Transverse colon (tissue), 4 donors: Measurements from ENCODE around the gene HOXA10. TPM values are rescaled to one million over a fixed set of nuclear protein-coding genes. Genes with fewer than 3 reads are reported as not detected.

ENCODE experiments used
- DNase-seq: peaks from one replicate; pipeline ENCODE4 v3.0.0-alpha.2; 2019
- H3K27ac ChIP-seq, 4 donors: fragments of 200-600 bp; sonication (generic); 2 replicates each; pipeline ENCODE4 v1.5.1; 2016 to 2018; ENCODE audit warnings: inconsistent platforms in 4 of 4
- H3K27me3 ChIP-seq: fragments of 200-600 bp; sonication (generic); 2 replicates; pipeline ENCODE4 v1.5.1; 2017; ENCODE audit warnings: inconsistent platforms
- H3K36me3 ChIP-seq, 4 donors: fragments of 200-600 bp; sonication (generic); 2 replicates each; pipeline ENCODE4 v1.5.1; 2017 to 2019; ENCODE audit warnings: inconsistent platforms in 4 of 4
- H3K4me1 ChIP-seq, 4 donors: fragments of 200-600 bp; sonication (generic); 2 replicates each; pipeline ENCODE4 v1.5.1; 2017 to 2020; ENCODE audit warnings: inconsistent platforms in 4 of 4
- H3K4me3 ChIP-seq, 4 donors: fragments of 200-600 bp; sonication (generic); 1 replicate in 1 of 4; 2 replicates in 3 of 4; pipeline versions ENCODE4 v1.5.1 to v1.6.1; 2017 to 2019; ENCODE audit warnings: inconsistent platforms in 4 of 4
- H3K9me3 ChIP-seq, 2 donors: fragments of 200-600 bp; sonication (generic); 2 replicates each; pipeline ENCODE4 v1.5.1; 2017 to 2019; ENCODE audit warnings: inconsistent platforms in 2 of 2
- EP300 ChIP-seq: sonication (generic); formaldehyde crosslinking; IDR thresholded peaks from one replicate; pipeline ENCODE4 v1.6.1; 2017; ENCODE audit warnings: antibody characterized with exemption, low read depth
- POLR2A ChIP-seq: fragments of 450-650 bp; IDR thresholded peaks from one replicate; pipeline ENCODE4 v1.6.1; 2016; ENCODE audit warnings: antibody characterized with exemption, mild to moderate bottlenecking, moderate library complexity
- POLR2AphosphoS5 ChIP-seq, 3 donors: sonication (generic); formaldehyde crosslinking; IDR thresholded peaks; one replicate each; pipeline ENCODE4 v1.6.1; 2016; ENCODE audit warnings: antibody characterized with exemption in 3 of 3
- WGBS, 2 donors: methylation state at CpG; one replicate each; pipeline ENCODE4 v1.1.5; 2018; ENCODE audit warnings: low coverage in 1 of 2; 5-methylcytosine and 5-hydroxymethylcytosine counted together
- in situ Hi-C, 4 donors: fragments of 200-750 bp; cut with MboI; loops; one replicate each; pipeline versions ENCODE4 v1.15.0 to v1.15.1; 2017; ENCODE audit warnings: low sequenced_read_pairs in 3 of 4, low pct_ligation_motif_present in 1 of 4, low pct_unique_long_range_greater_than_20kb in 1 of 4
- intact Hi-C: fragments of 100-400 bp; cut with DNase I; formaldehyde crosslinking; loops from one replicate; pipeline ENCODE4 v1.15.1; 2023; ENCODE audit warnings: low total_unique reads
- total RNA-seq, 4 donors: library from RNA; depleted of rRNA; stranded (reverse); fragments of >200 nt; gene quantifications; one replicate each; pipeline ENCODE4 v1.1.0, GENCODE V29; 2016
- TF ChIP-seq, protein P1 (sequence below), 5 experiments: fragments of 200-600 bp in 3 of 5; fragments of 450-650 bp in 2 of 5; sonication (generic) in 3 of 5; IDR thresholded peaks; 1 replicate in 2 of 5; 2 replicates in 3 of 5; pipeline ENCODE4 v1.5.1; 2016 to 2017; ENCODE audit warnings: antibody characterized with exemption in 5 of 5, inconsistent platforms in 3 of 5, mild to moderate bottlenecking in 2 of 5, moderate library complexity in 1 of 5

HOXA10 gene
- total RNA-seq, 4 donors from 2014 or later = 19.8 to 68.9 (median 36.4) TPM

DNA sequence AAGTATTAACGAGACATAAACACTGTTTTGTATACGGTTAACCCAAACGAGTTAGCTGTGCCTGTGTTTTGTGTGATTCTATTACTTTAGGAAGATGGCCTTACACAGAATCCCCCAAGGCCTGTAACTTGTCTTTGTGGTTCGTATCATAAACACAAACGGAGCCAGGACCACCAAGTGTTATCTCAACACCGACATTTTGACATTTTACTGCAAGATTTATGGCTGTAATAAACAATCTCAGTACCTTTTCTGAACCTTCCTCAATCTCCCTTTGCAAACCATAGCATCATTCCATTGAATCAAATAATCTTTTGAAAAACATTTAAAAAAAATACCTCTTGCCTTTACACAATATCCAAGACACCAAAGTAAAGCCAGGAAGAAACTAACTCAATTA lies 41.1 kb downstream of the HOXA10 start:
- no peaks in the 10 kb centered on the region for H3K27me3 ChIP-seq
- in situ Hi-C loops = no loop called here
- H3K4me3 ChIP-seq = no peak overlapping the region
- DNase-seq = no peak
- WGBS, 2 donors = 35 to 44% methylated on average over 6 of the region's 6 CpGs
- H3K9me3 ChIP-seq = no peaks in the 10 kb centered on the region
- intact Hi-C loops = no loop called here
- H3K36me3 ChIP-seq = no peaks in the 10 kb centered on the region
- peak overlapping the region; percentile 94 to 99 (median 96) for H3K27ac ChIP-seq
- no peak for TF ChIP-seq POLR2A
- TF ChIP-seq EP300 = no peak
- TF ChIP-seq, protein P1, sequence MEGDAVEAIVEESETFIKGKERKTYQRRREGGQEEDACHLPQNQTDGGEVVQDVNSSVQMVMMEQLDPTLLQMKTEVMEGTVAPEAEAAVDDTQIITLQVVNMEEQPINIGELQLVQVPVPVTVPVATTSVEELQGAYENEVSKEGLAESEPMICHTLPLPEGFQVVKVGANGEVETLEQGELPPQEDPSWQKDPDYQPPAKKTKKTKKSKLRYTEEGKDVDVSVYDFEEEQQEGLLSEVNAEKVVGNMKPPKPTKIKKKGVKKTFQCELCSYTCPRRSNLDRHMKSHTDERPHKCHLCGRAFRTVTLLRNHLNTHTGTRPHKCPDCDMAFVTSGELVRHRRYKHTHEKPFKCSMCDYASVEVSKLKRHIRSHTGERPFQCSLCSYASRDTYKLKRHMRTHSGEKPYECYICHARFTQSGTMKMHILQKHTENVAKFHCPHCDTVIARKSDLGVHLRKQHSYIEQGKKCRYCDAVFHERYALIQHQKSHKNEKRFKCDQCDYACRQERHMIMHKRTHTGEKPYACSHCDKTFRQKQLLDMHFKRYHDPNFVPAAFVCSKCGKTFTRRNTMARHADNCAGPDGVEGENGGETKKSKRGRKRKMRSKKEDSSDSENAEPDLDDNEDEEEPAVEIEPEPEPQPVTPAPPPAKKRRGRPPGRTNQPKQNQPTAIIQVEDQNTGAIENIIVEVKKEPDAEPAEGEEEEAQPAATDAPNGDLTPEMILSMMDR (IDR thresholded peaks at IDR 0.05) = no peak
- TF ChIP-seq POLR2AphosphoS5 (IDR thresholded peaks at IDR 0.05) = no peak
- H3K4me1 ChIP-seq = peaks cover 41 to 90% (median 86%) of the 10 kb centered on the region in 4 donors

DNA sequence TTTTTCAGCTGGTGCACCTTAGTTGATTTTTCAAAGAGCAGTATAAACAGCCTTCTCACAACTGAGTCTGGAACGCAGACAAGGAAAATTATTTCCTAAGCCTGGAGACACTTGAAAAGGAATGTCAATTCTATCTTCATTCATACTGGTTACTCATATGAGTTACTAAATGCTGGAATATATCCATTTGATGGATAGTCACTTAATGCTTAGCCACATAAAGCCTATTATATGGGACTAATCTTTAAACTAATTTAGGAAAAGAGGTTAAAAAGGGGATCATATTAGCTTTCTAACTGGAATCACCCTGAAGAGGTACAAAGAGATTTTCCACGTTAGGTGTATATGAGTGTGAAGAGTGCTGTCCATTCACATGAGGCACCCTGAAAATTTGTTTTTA lies 41.9 kb downstream of the HOXA10 start:
- in situ Hi-C loops = no loop called here
- peaks cover 46 to 90% (median 86%) of the 10 kb centered on the region in 4 donors for H3K4me1 ChIP-seq
- DNase-seq = no peak

DNA sequence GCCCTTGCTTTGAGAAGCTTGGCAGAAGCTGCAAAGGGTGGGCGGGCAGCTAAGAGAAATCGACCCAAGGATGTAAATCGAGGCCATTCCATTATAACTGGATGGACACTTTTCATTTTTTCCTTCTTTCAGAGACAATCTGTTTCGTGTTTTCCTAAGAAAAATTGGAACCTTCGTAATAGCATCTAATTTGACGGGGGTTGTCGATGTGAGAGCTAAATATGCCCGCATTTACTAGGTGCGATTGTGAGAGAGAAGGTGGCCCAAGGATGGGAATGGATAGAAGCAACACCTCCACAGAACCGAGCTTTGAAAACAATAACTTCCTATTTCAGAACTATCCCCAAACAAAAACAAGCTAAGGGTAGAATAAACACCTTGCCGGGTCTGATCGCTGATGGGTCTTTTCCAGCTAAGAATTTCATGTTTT lies 42.7 kb downstream of the HOXA10 start:
- WGBS, 2 donors = 26 to 37% methylated on average over 8 to 12 of the region's 12 CpGs
- no peak for DNase-seq
- intact Hi-C loops = no loop called here

More for the DNA sequence above, 41.9 kb downstream of the HOXA10 start:
- 33 to 53% methylated on average over 2 of the region's 2 CpGs for WGBS, 2 donors
- Histone ChIP-seq H3K4me3 (no peak overlapping the region), H3K27me3 (no peaks in the 10 kb centered on the region), H3K9me3 (no peaks in the 10 kb centered on the region), H3K36me3 (no peaks in the 10 kb centered on the region), H3K27ac (peak overlapping the region; percentile 94 to 99 (median 96))
- TF ChIP-seq EP300 (no peak), POLR2A (no peak), POLR2AphosphoS5 (IDR thresholded peaks at IDR 0.05) (no peak)
- TF ChIP-seq, protein P1 (IDR thresholded peaks at IDR 0.05) = no peak
- intact Hi-C loops = no loop called here

DNA sequence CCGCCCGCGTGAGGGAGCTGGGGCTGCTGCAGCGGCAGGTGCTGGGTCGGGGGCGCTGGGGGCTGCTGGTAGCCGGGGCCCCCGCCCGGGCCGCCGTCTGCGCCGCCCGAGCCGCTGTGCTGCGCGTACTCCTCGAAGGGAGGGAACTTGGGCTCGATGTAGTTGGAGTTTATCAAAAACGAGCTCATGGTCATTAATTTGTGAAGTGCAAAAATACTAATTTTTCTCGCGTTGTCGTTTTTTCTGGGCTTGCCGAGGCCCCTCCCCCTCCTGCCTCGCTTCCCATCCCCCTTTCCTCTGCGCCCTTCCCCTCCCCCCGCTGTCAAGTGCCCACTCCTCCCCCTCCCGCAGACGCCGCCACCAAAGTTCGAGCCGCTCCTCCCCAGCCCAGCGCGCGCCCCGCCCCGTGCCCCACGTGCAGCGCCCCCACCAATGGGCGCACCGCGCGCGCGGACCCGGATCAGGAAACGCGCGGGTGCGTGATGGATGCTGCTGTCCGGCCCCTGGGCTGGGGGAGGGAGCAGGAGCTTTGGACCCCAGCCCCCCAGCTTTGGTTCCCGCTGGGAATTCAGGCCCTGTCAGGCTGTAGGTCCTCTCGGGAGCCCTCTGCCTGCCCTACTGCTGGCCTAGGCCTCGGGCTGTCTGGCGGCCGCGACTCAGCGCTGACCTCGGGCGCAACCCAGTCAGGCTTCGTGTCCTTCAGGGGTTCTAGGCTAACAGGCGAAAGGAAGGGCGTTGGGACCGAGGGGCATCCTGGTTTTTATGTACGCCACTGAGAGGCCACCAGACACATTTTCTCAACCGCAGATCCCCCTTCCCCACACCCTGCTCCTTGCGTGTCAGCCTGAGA lies 43.4 kb downstream of the HOXA10 start, which contains the start of gene HOXA4:
HOXA4 (minus strand) TSS at position 218 of the 850 bp plus-strand sequence; CDS start at position 194, 24 bp downstream.
- 14 to 20% methylated on average over 1 to 45 of the region's 67 CpGs for WGBS, 2 donors
- Histone ChIP-seq H3K4me1 (peaks cover 41 to 90% (median 85%) of the 10 kb centered on the region in 4 donors), H3K36me3 (no peaks in the 10 kb centered on the region), H3K27ac (peak within 1 kb of the TSS; percentile 94 to 99 (median 96)), H3K9me3 (no peaks in the 10 kb centered on the region), H3K27me3 (no peaks in the 10 kb centered on the region), H3K4me3 (peak within 1 kb of the TSS; percentile 62 to 77 (median 73))
- intact Hi-C loops = no loop called here
- in situ Hi-C loops = no loop called here
- TF ChIP-seq POLR2AphosphoS5 (IDR thresholded peaks at IDR 0.05) (peak; percentile 89 to 95 (median 92)), POLR2A (peak; percentile 81), EP300 (no peak)
- TF ChIP-seq, protein P1 (IDR thresholded peaks at IDR 0.05) = no peak
- peak; percentile 94 for DNase-seq

More for the DNA sequence above, 42.7 kb downstream of the HOXA10 start:
- Histone ChIP-seq H3K27ac (peak overlapping the region; percentile 94 to 99 (median 96)), H3K4me1 (peaks cover 42 to 90% (median 85%) of the 10 kb centered on the region in 4 donors), H3K9me3 (no peaks in the 10 kb centered on the region), H3K4me3 (peak overlapping the region; percentile 62 to 77 (median 73)), H3K36me3 (no peaks in the 10 kb centered on the region), H3K27me3 (no peaks in the 10 kb centered on the region)
- TF ChIP-seq, protein P1 (IDR thresholded peaks at IDR 0.05) = no peak
- TF ChIP-seq POLR2A (no peak), POLR2AphosphoS5 (IDR thresholded peaks at IDR 0.05) (no peak), EP300 (no peak)
- in situ Hi-C loops = no loop called here
